HG02840 (cell line): ENCODE data around the gene CMTM4.
"Not testable (repeated sequence)": the region's sequence is repeated elsewhere in the genome, so short reads cannot be mapped to it uniquely, and the experiment has no call there.

Source experiments
- ATAC-seq: cut with Tn5 transposase; IDR thresholded peaks from one replicate; pipeline ENCODE4 v1.9.1; 2021; ENCODE audit warnings: mild to moderate bottlenecking, moderate library complexity, moderate number of reproducible peaks; ENCODE audit not compliant: unreplicated experiment, low FRiP score

Gene CMTM4

DNA sequence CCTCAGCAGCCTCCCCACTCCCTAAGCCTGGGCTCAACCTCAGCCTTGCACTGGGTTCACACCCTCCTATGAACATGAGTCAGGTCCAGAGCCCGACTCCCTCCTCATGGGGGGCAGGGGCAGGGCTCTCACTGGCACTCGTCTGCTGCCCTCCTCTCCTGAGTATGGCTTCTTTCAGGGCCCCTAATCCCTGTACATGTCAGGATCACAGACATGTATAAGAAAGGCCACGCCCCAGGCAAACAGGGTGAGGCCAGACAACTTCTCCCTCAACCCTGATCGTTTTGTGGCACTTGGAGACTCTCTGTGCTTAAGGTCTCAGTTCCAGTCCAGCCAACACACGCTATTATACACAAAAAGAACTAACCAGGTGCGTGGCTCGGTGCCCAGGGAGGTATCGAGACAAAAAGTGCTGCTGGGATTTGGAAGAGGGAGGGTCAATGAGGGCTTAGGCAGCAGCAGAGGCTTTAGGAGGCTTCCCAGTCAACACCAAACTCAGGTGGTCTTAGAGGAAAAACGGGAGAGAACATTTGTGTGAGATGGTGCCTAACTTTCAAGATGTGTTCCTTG, 46.8 kb downstream of the CMTM4 start:
- no peak for ATAC-seq

DNA sequence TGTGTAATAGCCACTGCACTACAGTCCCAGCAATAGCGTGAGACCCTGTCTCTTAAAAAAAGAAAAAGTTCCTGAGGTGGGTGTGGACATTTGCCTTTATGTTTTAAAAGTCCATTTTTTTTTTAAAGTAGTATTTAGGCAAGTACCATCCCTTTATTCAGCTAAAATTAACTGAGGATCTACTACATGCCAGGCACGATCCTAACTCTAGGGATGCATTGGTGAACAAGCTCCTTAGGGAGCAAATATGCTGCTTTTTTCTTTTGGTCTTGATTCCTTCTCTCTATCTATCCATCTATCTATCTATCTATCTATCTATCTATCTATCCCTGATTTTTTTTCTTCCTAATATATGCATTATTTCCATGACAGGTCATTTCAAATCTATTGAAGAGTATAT, 47.4 kb downstream of the CMTM4 start:
- ATAC-seq, result no peak

- no peak for ATAC-seq
These were observed 48.7 kb downstream of the CMTM4 start for GRCh38 chr16:66647866-66648265.

DNA sequence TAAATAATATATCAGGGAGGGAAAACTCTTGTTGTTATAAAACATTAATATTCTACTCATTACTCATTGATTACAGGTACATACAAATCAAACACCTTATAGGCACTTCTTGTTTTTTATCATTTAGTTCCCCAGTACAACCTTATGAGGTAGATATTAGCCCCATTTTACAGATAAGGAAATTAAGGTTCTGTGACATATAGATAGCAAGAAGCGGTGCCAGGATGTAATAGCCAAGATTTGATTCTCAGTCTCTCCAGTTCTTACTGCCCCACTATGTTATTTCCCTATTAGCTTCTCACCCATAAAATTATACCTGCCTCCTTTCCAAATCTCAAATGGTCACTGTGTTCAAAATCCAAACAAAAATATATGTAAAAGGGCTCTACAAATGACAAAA, 55.2 kb downstream of the CMTM4 start:
- no peak for ATAC-seq

GRCh38 chr16:66640724-66641314, 55.7 kb downstream of the CMTM4 start:
- ATAC-seq, result no peak

DNA sequence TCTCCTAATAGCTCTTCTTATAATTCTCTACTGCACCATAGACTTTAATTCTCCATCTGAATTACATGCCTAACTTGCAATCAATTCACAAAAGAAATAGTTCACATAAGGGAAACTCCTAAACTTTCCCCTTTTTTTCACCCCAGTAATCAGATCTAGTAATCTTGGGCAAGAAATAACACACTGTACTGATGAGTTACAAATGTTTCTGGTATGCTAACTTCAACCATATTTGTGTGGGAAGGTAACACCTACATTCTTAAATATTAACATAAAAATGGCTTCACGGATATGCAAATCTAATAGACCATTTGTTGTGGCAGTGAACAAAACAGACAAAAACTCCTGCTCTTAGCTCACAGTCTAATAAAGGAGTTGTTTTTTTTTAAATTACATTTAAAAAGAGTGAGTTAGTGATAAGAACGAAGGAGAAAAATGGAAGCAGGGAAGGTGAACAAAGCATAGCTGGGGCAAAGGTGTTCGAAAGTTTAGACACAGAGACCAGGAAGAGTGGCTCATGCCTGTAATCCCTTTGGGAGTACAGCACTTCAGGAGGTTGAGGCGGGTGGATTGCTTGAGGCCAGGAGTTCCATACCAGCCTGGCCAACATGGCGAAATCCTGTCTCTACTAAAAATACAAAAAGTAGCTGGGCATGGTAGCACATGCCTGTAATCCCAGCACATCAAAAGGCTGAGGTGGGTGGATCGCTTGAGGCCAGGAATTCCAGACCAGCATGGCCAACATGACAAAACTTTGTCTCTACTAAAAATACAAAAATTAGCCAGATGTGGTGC, 57.3 kb downstream of the CMTM4 start:
- no peak for ATAC-seq

DNA sequence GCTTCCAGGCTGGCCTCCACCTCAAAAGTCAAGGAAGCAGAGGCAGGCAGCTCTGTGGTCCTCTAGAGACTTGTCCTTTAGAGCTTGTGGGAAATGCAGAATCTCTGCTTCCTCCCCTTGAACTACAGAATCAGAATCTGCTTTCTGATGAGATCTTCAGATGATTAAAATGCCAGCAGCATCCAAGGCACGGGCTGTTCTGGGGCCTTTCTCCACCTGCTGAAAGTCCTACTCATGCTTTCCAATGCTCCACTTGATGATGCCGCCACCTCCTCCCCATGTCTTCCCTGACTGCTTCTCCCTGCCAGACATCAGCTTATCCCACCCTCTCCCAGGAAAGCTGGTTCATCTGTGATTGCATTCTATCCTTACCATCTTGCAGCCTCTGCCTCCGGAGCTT, 58.7 kb downstream of the CMTM4 start:
- ATAC-seq, result no peak

GRCh38 chr16:66636199-66636598, 60.3 kb downstream of the CMTM4 start:
- ATAC-seq, result no peak

GRCh38 chr16:66635406-66635805, 61.1 kb downstream of the CMTM4 start:
- no peak for ATAC-seq

- ATAC-seq, result no peak
These were observed 61.9 kb downstream of the CMTM4 start for GRCh38 chr16:66634527-66635196.

DNA sequence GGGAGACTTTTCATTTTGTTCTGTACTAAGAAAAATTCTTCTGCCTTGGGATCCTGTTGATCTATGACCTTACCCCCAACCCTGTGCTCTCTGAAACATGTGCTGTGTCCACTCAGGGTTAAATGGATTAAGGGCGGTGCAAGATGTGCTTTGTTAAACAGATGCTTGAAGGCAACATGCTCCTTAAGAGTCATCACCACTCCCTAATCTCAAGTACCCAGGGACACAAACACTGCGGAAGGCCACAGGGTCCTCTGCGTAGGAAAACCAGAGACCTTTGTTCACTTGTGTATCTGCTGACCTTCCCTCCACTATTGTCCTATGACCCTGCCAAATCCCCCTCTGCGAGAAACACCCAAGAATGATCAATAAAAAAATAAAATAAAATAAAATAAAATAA, 65.0 kb downstream of the CMTM4 start:
- not testable (repeated sequence) for ATAC-seq

GRCh38 chr16:66630561-66631260, 65.8 kb downstream of the CMTM4 start:
- ATAC-seq, result not testable (repeated sequence)

- no peak for ATAC-seq
These were observed 66.7 kb downstream of the CMTM4 start for GRCh38 chr16:66629856-66630255.

- not testable (repeated sequence) for ATAC-seq
These were observed 68.7 kb downstream of the CMTM4 start for GRCh38 chr16:66627611-66628378.

- no peak for ATAC-seq
These were observed 72.8 kb downstream of the CMTM4 start for GRCh38 chr16:66623755-66624154.

GRCh38 chr16:66622863-66623262, 73.7 kb downstream of the CMTM4 start:
- ATAC-seq, result no peak

DNA sequence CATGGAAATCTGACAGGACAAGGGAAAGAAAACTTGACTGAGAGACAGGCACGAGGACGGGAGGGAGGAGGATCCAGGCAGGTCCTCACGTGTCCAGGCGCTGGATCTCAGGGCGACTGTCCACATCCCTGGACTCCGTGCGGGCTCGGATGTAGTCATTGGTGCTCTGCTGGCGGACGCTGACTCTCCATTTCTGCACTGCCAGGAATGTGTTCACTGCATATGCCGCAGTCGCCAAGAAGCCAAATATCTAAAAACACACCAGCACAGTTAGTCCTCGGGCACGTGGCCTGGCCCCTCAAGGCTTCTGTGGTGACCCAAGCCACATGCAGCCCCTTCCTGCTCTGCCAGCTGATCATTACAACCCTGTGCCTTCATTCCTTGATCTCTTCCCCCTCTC, 74.6 kb downstream of the CMTM4 start:
- no peak for ATAC-seq

GRCh38 chr16:66620429-66620795, 76.1 kb downstream of the CMTM4 start:
- no peak for ATAC-seq

DNA sequence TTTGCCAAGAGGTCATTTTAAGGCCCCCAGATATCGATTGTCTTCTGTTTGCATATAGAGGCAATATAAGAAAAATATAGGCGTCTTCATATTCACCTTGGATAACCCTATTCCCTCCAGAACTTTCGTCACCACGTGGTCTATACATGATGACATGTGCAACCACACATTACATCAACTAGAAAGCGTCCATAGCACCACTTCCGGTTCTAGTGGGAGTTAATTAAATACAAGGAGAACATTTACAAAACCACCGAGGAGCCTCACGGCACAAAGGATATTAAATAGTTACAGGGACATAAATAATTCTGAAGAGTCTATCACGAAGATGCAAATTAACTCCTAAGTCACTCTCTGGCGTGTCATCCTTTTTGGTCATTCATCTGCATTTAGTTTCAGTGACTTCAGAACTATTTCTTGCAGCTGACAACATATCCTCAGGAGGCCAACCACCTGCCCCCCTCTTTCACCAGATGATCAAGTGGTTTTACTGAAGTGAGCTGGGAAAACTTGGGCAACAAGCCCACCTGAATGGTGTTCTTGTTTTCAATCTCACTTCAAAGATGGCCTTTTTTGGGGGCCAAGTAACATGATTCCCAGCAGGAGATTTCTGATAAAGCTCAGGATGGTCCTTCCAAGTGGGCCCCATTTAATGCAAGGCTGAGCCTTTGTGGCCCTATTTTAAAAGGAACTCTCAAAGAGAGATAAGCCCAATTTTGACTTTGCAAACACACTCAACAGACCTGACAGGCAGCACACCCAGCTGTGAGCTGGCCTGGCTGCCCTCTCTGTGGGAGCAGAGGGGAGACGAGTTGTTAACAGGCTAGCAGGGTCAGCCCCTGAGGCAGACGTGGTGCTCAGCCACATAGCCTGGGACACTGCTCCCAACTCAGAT, 76.8 kb downstream of the CMTM4 start:
- ATAC-seq, result no peak
